GM12878 (cell line): Measurements from ENCODE around the gene FAM20B. TPM values are rescaled to one million over a fixed set of nuclear protein-coding genes. Genes with fewer than 3 reads are reported as not detected.

ENCODE experiments used
- ATAC-seq: fragments of 200-7000 bp; cut with Tn5 transposase; 3 replicates; pipeline ENCODE4 v1.9.1; 2020; ENCODE audit warnings: mild to moderate bottlenecking, moderate library complexity
- BruUV-seq: library from RNA; stranded (reverse); fragments of 400-500 nt; replicated peaks from 2 replicates; lab custom pipeline; 2021; lab: Mats Ljungman, UMichigan
- CTCF ChIA-PET: fragments of 300-600 bp; sonication (Branson Sonifier 250); formaldehyde crosslinking; extraction: SDS; loops from one replicate; lab custom pipeline; 2021; ENCODE audit warnings: inconsistent platforms; lab: Yijun Ruan, JAX
- POLR2A ChIA-PET: fragments of 350-600 bp; formaldehyde crosslinking; extraction: SDS; loops from one replicate; lab custom pipeline; 2021; ENCODE audit warnings: inconsistent platforms; lab: Charles Lee
- RAD21 ChIA-PET: fragments of 300-600 bp; sonication (Branson Sonifier 250); formaldehyde crosslinking; loops from one replicate; lab custom pipeline; 2023; ENCODE audit warnings: antibody characterized with exemption; ENCODE audit not compliant: unreplicated experiment; lab: Charles Lee
- SMC1A ChIA-PET: fragments of 300-600 bp; sonication (Branson Sonifier 250); formaldehyde crosslinking; loops from one replicate; lab custom pipeline; 2023; ENCODE audit not compliant: unreplicated experiment, uncharacterized antibody; lab: Charles Lee
- DNase-seq: peaks from one replicate; pipeline ENCODE4 v3.0.0-alpha.2; 2011; ENCODE audit warnings: low read depth, low spot score
- FAIRE-seq: peaks from 3 replicates; lab custom pipeline; 2011; peaks lifted over from hg19 to GRCh38; lab: Jason Lieb, UNC
- H2AFZ ChIP-seq: 2 replicates; pipeline ENCODE4 v1.6.0; 2011; ENCODE audit warnings: low read depth, low read length, control low read depth; ENCODE audit not compliant: control insufficient read depth
- H3K27ac ChIP-seq: 2 replicates; pipeline ENCODE4 v1.5.1; 2011; ENCODE audit warnings: control low read depth; ENCODE audit not compliant: control insufficient read depth, insufficient read depth
- H3K27me3 ChIP-seq, 2 experiments: replicated peaks in 1 of 2; 2 replicates each; pipeline versions ENCODE4 v1.6.0 to v1.6.1; 2011; ENCODE audit warnings: low read length in 1 of 2; ENCODE audit not compliant: control insufficient read depth in 2 of 2, insufficient read depth in 2 of 2
- H3K36me3 ChIP-seq, 2 experiments: 2 replicates each; pipeline ENCODE4 v1.5.1; 2011; ENCODE audit warnings: low read length in 1 of 2; ENCODE audit not compliant: control insufficient read depth in 2 of 2, insufficient read depth in 2 of 2
- H3K4me1 ChIP-seq: 2 replicates; pipeline ENCODE4 v1.6.1; 2011; ENCODE audit warnings: mild to moderate bottlenecking, low read length, moderate library complexity, mixed read lengths; ENCODE audit not compliant: control insufficient read depth, insufficient read depth
- H3K4me2 ChIP-seq: 2 replicates; pipeline ENCODE4 v1.6.0; 2011; ENCODE audit warnings: control low read depth; ENCODE audit not compliant: control insufficient read depth, insufficient read depth
- H3K4me3 ChIP-seq: fragments of 200-600 bp; sonication (generic); 2 replicates; pipeline ENCODE4 v1.5.1; 2016
- H3K79me2 ChIP-seq: 2 replicates; pipeline ENCODE4 v1.6.0; 2011; ENCODE audit warnings: low read length; ENCODE audit not compliant: control insufficient read depth, insufficient read depth
- H3K9ac ChIP-seq: 2 replicates; pipeline ENCODE4 v1.8.0; 2011; ENCODE audit warnings: low read length, control low read depth, mixed read lengths; ENCODE audit not compliant: control insufficient read depth, insufficient read depth
- H3K9me3 ChIP-seq: replicated peaks from 3 replicates; pipeline ENCODE4 v1.5.1; 2011; ENCODE audit warnings: mild to moderate bottlenecking, low read length; ENCODE audit not compliant: control insufficient read depth, insufficient read depth
- H4K20me1 ChIP-seq: 2 replicates; pipeline ENCODE4 v1.6.0; 2011; ENCODE audit not compliant: control insufficient read depth, insufficient read depth
- ETV6 ChIP-seq, 2 experiments: fragments of 450-650 bp in 1 of 2; IDR thresholded peaks in 1 of 2; conservative IDR thresholded peaks in 1 of 2; 2 replicates each; pipeline ENCODE4 v1.6.1; 2014; ENCODE audit warnings: antibody characterized with exemption in 1 of 2, borderline replicate concordance in 1 of 2, low read depth in 1 of 2, mild to moderate bottlenecking in 1 of 2, moderate library complexity in 1 of 2
- GABPA ChIP-seq: IDR thresholded peaks from 2 replicates; pipeline ENCODE4 v1.6.1; 2014; ENCODE audit warnings: antibody characterized with exemption, low read depth, mild to moderate bottlenecking, inconsistent platforms
- MEF2B ChIP-seq: fragments of 450-650 bp; IDR thresholded peaks from 2 replicates; pipeline ENCODE4 v1.6.1; 2018; ENCODE audit warnings: mild to moderate bottlenecking, moderate library complexity; ENCODE audit not compliant: partially characterized antibody, poor library complexity, severe bottlenecking
- NR2C2 ChIP-seq: IDR thresholded peaks from 2 replicates; pipeline ENCODE4 v1.6.1; 2011; ENCODE audit warnings: borderline replicate concordance, low read depth; ENCODE audit not compliant: control insufficient read depth, insufficient read length
- NRF1 ChIP-seq: conservative IDR thresholded peaks from 2 replicates; pipeline ENCODE4 v1.6.1; 2011; ENCODE audit warnings: mild to moderate bottlenecking, low read depth, low read length, improper control_type of control experiment
- PAX5 ChIP-seq: IDR thresholded peaks from 2 replicates; pipeline ENCODE4 v1.6.1; 2011; ENCODE audit warnings: low read depth, low read length, borderline replicate concordance
- SKIL ChIP-seq: fragments of 450-650 bp; IDR thresholded peaks from 2 replicates; pipeline ENCODE4 v1.6.1; 2017; ENCODE audit warnings: mild to moderate bottlenecking, low read depth, inconsistent platforms; ENCODE audit not compliant: poor library complexity, severe bottlenecking
- SREBF1 ChIP-seq: IDR thresholded peaks from 2 replicates; pipeline ENCODE4 v1.6.1; 2012; ENCODE audit warnings: mild to moderate bottlenecking, low read length
- SUZ12 ChIP-seq: fragments of 200-600 bp; sonication (generic); IDR thresholded peaks from one replicate; pipeline ENCODE4 v1.6.1; 2018; ENCODE audit warnings: antibody characterized with exemption, mild to moderate bottlenecking; ENCODE audit not compliant: unreplicated experiment
- ZBED1 ChIP-seq: IDR thresholded peaks from 2 replicates; pipeline ENCODE4 v1.6.1; 2016; ENCODE audit warnings: borderline replicate concordance
- ZNF274 ChIP-seq: IDR thresholded peaks from one replicate; pipeline ENCODE4 v1.8.0; 2011; ENCODE audit not compliant: insufficient read length, insufficient read depth
- WGBS: methylation state at CpG from one replicate; pipeline ENCODE4 v1.1.6; 2016; ENCODE audit warnings: low lambda C conversion rate; ENCODE audit not compliant: insufficient replicate concordance, insufficient coverage; ENCODE audit errors: missing lambda C conversion rate; 5-methylcytosine and 5-hydroxymethylcytosine counted together
- in situ Hi-C: fragments of 300-500 bp; cut with MboI; formaldehyde crosslinking; loops from 9 replicates; pipeline ENCODE4 v1.14.3; 2018; ENCODE audit warnings: mixed read lengths
- intact Hi-C: fragments of 100-400 bp; cut with micrococcal nuclease; formaldehyde crosslinking; loops from one replicate; pipeline ENCODE4 v1.14.2; 2022; ENCODE audit not compliant: unreplicated experiment
- polyA plus RNA-seq, 11 experiments: library from polyadenylated mRNA; depleted of rRNA in 4 of 11; unstranded in 6 of 11; stranded (reverse) in 5 of 11; fragments of >200 nt; fragmentation: Nextera tagmentation in 4 of 11; fragmentation: Illumina TruSeq in 1 of 11; extraction: Ambion mirVana in 4 of 11; extraction: Trizol in 1 of 11; gene quantifications; 1 replicate in 1 of 11; 2 replicates in 10 of 11; pipeline versions ENCODE4 v1.2.1 to v1.2.3, GENCODE V29; 2011 to 2016; ENCODE audit warnings: inconsistent platforms in 2 of 11, missing spikeins in 2 of 11, low read depth in 1 of 11
- total RNA-seq, 4 experiments: library from RNA; depleted of rRNA in 3 of 4; stranded (reverse); fragments of >200 nt in 3 of 4; fragmentation: Illumina TruSeq in 1 of 4; extraction: Trizol in 1 of 4; gene quantifications; 2 replicates each; pipeline versions ENCODE4 v1.2.1 to v1.2.3, GENCODE V29; 2013 to 2021
- TF ChIP-seq, protein P1 (sequence below), 3 experiments: IDR thresholded peaks in 2 of 3; conservative IDR thresholded peaks in 1 of 3; 2 replicates each; pipeline ENCODE4 v1.5.1; 2011; ENCODE audit warnings: low read depth in 3 of 3, low read length in 3 of 3, mild to moderate bottlenecking in 3 of 3, control low read depth in 2 of 3, moderate library complexity in 2 of 3, inconsistent platforms in 1 of 3, mixed read lengths in 1 of 3; ENCODE audit not compliant: control insufficient read depth in 2 of 3, insufficient read depth in 1 of 3; ENCODE audit errors: extremely low read depth in 1 of 3
- TF ChIP-seq, protein P2 (sequence below): IDR thresholded peaks from 2 replicates; pipeline ENCODE4 v1.6.1; 2011; ENCODE audit warnings: mild to moderate bottlenecking, low read depth, low read length, moderate library complexity; ENCODE audit not compliant: insufficient replicate concordance
- TF ChIP-seq, protein P3 (sequence below): IDR thresholded peaks from 2 replicates; pipeline ENCODE4 v1.6.1; 2011; ENCODE audit warnings: low read depth, low read length, improper control_type of control experiment, borderline replicate concordance

The FAM20B gene
- total and polyA plus RNA-seq, 10 of the 15 experiments (the other 5 are each of a cell fraction or from before 2014, with no cell fraction given): 2.4 to 25.6 (median 12.8) TPM

DNA sequence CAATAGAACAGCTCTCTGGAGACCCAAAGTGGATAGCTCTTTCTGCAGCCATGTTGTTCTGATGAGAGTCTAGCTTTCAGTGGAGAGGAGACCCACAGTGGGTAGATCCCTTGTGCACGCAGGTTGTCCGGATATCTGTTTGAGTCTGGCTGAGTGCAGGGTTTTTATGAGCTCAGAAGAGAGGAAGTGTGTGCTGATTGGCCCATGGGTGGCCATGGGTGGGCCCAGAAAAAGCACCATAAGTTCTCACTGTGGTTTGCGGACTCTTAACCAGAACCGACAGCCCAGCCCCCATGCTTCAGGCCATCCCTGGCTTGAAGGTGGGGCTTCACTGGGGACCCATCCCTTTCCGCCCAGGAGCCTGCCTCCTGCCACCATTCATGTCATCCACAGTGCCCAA is 17.0 kb downstream of the FAM20B start (continued):
- TF ChIP-seq, protein P1, sequence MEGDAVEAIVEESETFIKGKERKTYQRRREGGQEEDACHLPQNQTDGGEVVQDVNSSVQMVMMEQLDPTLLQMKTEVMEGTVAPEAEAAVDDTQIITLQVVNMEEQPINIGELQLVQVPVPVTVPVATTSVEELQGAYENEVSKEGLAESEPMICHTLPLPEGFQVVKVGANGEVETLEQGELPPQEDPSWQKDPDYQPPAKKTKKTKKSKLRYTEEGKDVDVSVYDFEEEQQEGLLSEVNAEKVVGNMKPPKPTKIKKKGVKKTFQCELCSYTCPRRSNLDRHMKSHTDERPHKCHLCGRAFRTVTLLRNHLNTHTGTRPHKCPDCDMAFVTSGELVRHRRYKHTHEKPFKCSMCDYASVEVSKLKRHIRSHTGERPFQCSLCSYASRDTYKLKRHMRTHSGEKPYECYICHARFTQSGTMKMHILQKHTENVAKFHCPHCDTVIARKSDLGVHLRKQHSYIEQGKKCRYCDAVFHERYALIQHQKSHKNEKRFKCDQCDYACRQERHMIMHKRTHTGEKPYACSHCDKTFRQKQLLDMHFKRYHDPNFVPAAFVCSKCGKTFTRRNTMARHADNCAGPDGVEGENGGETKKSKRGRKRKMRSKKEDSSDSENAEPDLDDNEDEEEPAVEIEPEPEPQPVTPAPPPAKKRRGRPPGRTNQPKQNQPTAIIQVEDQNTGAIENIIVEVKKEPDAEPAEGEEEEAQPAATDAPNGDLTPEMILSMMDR (IDR thresholded peaks at IDR 0.05 in 2 of 3, conservative IDR thresholded peaks at IDR 0.05 in 1 of 3; ENCODE audit: control insufficient read depth in 2 of 3, extremely low read depth in 1 of 3, insufficient read depth in 1 of 3, low read depth in 3 of 3, low read length in 3 of 3): no peak
- TF ChIP-seq, protein P2, sequence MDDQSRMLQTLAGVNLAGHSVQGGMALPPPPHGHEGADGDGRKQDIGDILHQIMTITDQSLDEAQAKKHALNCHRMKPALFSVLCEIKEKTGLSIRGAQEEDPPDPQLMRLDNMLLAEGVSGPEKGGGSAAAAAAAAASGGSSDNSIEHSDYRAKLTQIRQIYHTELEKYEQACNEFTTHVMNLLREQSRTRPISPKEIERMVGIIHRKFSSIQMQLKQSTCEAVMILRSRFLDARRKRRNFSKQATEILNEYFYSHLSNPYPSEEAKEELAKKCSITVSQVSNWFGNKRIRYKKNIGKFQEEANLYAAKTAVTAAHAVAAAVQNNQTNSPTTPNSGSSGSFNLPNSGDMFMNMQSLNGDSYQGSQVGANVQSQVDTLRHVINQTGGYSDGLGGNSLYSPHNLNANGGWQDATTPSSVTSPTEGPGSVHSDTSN: no peak
- TF ChIP-seq, all 136 proteins: peak for 0

DNA sequence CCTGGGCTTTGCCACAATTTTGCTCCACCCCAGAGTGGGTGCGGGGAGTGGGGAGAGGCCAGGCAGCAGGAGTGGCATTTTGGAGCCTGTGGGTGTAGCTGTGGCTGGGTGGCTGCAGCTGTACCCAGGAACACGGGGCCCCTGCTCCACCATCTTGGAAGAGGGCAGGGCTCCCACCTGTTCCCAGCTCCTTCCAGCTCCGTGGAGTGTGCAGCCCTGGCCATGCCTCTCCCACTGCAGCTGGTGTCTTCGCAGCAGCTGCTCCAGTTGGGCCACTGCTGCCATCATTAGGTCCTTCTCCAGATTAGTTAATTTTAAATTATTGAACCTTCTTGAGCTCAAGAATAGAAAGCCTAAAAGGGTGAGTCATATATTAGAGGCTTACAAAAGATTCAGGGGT is 17.6 kb downstream of the FAM20B start:
- Histone ChIP-seq H3K4me2 (no peak overlapping the region), H2AFZ (no peak overlapping the region), H3K9ac (no peak overlapping the region), H3K4me1 (peaks cover 7% of the 10 kb centered on the region), H3K27me3 (no peaks in the 10 kb centered on the region), H4K20me1 (no peaks in the 10 kb centered on the region), H3K36me3 (no peaks in the 10 kb centered on the region), H3K79me2 (peaks cover 5% of the 10 kb centered on the region; the same call in 1 of the 2 replicates), H3K27ac (no peak overlapping the region), H3K4me3 (no peak overlapping the region), H3K9me3 (no peaks in the 10 kb centered on the region; the same call in 2 of the 3 replicates)
- in situ Hi-C loops (no loop called here), intact Hi-C loops (no loop called here)
- ChIA-PET RAD21 (interaction anchor here (1.2 kb wide), 1 partner anchor 40 kb away, joined by 3 read pairs; no protein-coding TSS in a partner anchor), SMC1A (interaction anchor here (0.6 to 2.6 kb wide), 4 partner anchors 11 to 271 kb away, joined by 3 to 12 read pairs (median 3); no protein-coding TSS in a partner anchor), POLR2A (interaction anchor here (1.4 kb wide), 1 partner anchor 16 kb away, joined by 4 read pairs; no protein-coding TSS in a partner anchor), CTCF (interaction anchor here (1.0 to 1.8 kb wide), 4 partner anchors 14 to 511 kb away, joined by 3 to 4 read pairs (median 3); no protein-coding TSS in a partner anchor)
- 78% methylated on average over 4 of the region's 4 CpGs for WGBS
- no peak for FAIRE-seq
- BruUV-seq: no TSS peak
- no peak for ATAC-seq
- DNase-seq: no peak
- TF ChIP-seq MEF2B: no peak
- no peak for TF ChIP-seq SUZ12
- TF ChIP-seq NRF1: no peak
- TF ChIP-seq SREBF1: no peak
- no peak for TF ChIP-seq ETV6 (conservative IDR thresholded peaks at IDR 0.05 in 1 of 2, IDR thresholded peaks at IDR 0.05 in 1 of 2; ENCODE audit: borderline replicate concordance in 1 of 2, low read depth in 1 of 2)
- no peak for TF ChIP-seq GABPA
- TF ChIP-seq NR2C2: no peak
- no peak for TF ChIP-seq ZNF274
- no peak for TF ChIP-seq SKIL
- no peak for TF ChIP-seq ZBED1
- TF ChIP-seq PAX5: no peak
- TF ChIP-seq, protein P3, sequence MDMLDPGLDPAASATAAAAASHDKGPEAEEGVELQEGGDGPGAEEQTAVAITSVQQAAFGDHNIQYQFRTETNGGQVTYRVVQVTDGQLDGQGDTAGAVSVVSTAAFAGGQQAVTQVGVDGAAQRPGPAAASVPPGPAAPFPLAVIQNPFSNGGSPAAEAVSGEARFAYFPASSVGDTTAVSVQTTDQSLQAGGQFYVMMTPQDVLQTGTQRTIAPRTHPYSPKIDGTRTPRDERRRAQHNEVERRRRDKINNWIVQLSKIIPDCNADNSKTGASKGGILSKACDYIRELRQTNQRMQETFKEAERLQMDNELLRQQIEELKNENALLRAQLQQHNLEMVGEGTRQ: no peak
